GM12878 (cell line): ENCODE data around the gene PITPNM3. TPM values are rescaled to one million over a fixed set of nuclear protein-coding genes. Genes with fewer than 3 reads are reported as not detected.

Experiments used
- ATAC-seq: fragments of 200-7000 bp; cut with Tn5 transposase; 3 replicates; pipeline ENCODE4 v1.9.1; 2020; ENCODE audit warnings: mild to moderate bottlenecking, moderate library complexity
- BruUV-seq: library from RNA; stranded (reverse); fragments of 400-500 nt; replicated peaks from 2 replicates; lab custom pipeline; 2021; lab: Mats Ljungman, UMichigan
- CTCF ChIA-PET: fragments of 300-600 bp; sonication (Branson Sonifier 250); formaldehyde crosslinking; extraction: SDS; loops from one replicate; lab custom pipeline; 2021; ENCODE audit warnings: inconsistent platforms; lab: Yijun Ruan, JAX
- POLR2A ChIA-PET: fragments of 350-600 bp; formaldehyde crosslinking; extraction: SDS; loops from one replicate; lab custom pipeline; 2021; ENCODE audit warnings: inconsistent platforms; lab: Charles Lee
- RAD21 ChIA-PET: fragments of 300-600 bp; sonication (Branson Sonifier 250); formaldehyde crosslinking; loops from one replicate; lab custom pipeline; 2023; ENCODE audit warnings: antibody characterized with exemption; ENCODE audit not compliant: unreplicated experiment; lab: Charles Lee
- SMC1A ChIA-PET: fragments of 300-600 bp; sonication (Branson Sonifier 250); formaldehyde crosslinking; loops from one replicate; lab custom pipeline; 2023; ENCODE audit not compliant: unreplicated experiment, uncharacterized antibody; lab: Charles Lee
- DNase-seq: peaks from one replicate; pipeline ENCODE4 v3.0.0-alpha.2; 2011; ENCODE audit warnings: low read depth, low spot score
- FAIRE-seq: peaks from 3 replicates; lab custom pipeline; 2011; peaks lifted over from hg19 to GRCh38; lab: Jason Lieb, UNC
- H2AFZ ChIP-seq: 2 replicates; pipeline ENCODE4 v1.6.0; 2011; ENCODE audit warnings: low read depth, low read length, control low read depth; ENCODE audit not compliant: control insufficient read depth
- H3K27ac ChIP-seq: 2 replicates; pipeline ENCODE4 v1.5.1; 2011; ENCODE audit warnings: control low read depth; ENCODE audit not compliant: control insufficient read depth, insufficient read depth
- H3K27me3 ChIP-seq, 2 experiments: replicated peaks in 1 of 2; 2 replicates each; pipeline versions ENCODE4 v1.6.0 to v1.6.1; 2011; ENCODE audit warnings: low read length in 1 of 2; ENCODE audit not compliant: control insufficient read depth in 2 of 2, insufficient read depth in 2 of 2
- H3K36me3 ChIP-seq, 2 experiments: 2 replicates each; pipeline ENCODE4 v1.5.1; 2011; ENCODE audit warnings: low read length in 1 of 2; ENCODE audit not compliant: control insufficient read depth in 2 of 2, insufficient read depth in 2 of 2
- H3K4me1 ChIP-seq: 2 replicates; pipeline ENCODE4 v1.6.1; 2011; ENCODE audit warnings: mild to moderate bottlenecking, low read length, moderate library complexity, mixed read lengths; ENCODE audit not compliant: control insufficient read depth, insufficient read depth
- H3K4me2 ChIP-seq: 2 replicates; pipeline ENCODE4 v1.6.0; 2011; ENCODE audit warnings: control low read depth; ENCODE audit not compliant: control insufficient read depth, insufficient read depth
- H3K4me3 ChIP-seq: fragments of 200-600 bp; sonication (generic); 2 replicates; pipeline ENCODE4 v1.5.1; 2016
- H3K79me2 ChIP-seq: 2 replicates; pipeline ENCODE4 v1.6.0; 2011; ENCODE audit warnings: low read length; ENCODE audit not compliant: control insufficient read depth, insufficient read depth
- H3K9ac ChIP-seq: 2 replicates; pipeline ENCODE4 v1.8.0; 2011; ENCODE audit warnings: low read length, control low read depth, mixed read lengths; ENCODE audit not compliant: control insufficient read depth, insufficient read depth
- H3K9me3 ChIP-seq: replicated peaks from 3 replicates; pipeline ENCODE4 v1.5.1; 2011; ENCODE audit warnings: mild to moderate bottlenecking, low read length; ENCODE audit not compliant: control insufficient read depth, insufficient read depth
- H4K20me1 ChIP-seq: 2 replicates; pipeline ENCODE4 v1.6.0; 2011; ENCODE audit not compliant: control insufficient read depth, insufficient read depth
- FOS ChIP-seq: IDR thresholded peaks from 3 replicates; pipeline ENCODE4 v1.6.1; 2011; ENCODE audit warnings: borderline replicate concordance; ENCODE audit not compliant: insufficient read length; ENCODE audit errors: extremely low read depth
- KAT2A ChIP-seq: conservative IDR thresholded peaks from 2 replicates; pipeline ENCODE4 v1.6.1; 2011; ENCODE audit warnings: low read depth, low read length; ENCODE audit not compliant: control insufficient read depth
- MXI1 ChIP-seq: fragments of 150-350 bp; IDR thresholded peaks from 2 replicates; pipeline ENCODE4 v1.6.1; 2011; ENCODE audit warnings: low read depth, mild to moderate bottlenecking, inconsistent platforms, low read length, improper control_type of control experiment
- NFYB ChIP-seq: IDR thresholded peaks from 2 replicates; pipeline ENCODE4 v1.6.1; 2011; ENCODE audit warnings: low read depth, mild to moderate bottlenecking, low read length, improper control_type of control experiment, moderate library complexity; ENCODE audit not compliant: insufficient read depth
- NR2C1 ChIP-seq: fragments of 450-650 bp; IDR thresholded peaks from 2 replicates; pipeline ENCODE4 v1.6.1; 2017; ENCODE audit warnings: antibody characterized with exemption, mild to moderate bottlenecking, moderate library complexity
- POLR2AphosphoS5 ChIP-seq: IDR thresholded peaks from 2 replicates; pipeline ENCODE4 v1.6.1; 2011; ENCODE audit warnings: mild to moderate bottlenecking, low read length, inconsistent platforms
- RAD21 ChIP-seq: IDR thresholded peaks from 2 replicates; pipeline ENCODE4 v1.6.1; 2011; ENCODE audit warnings: mild to moderate bottlenecking, low read depth, low read length, moderate library complexity; ENCODE audit not compliant: insufficient read depth
- SIN3A ChIP-seq: IDR thresholded peaks from 2 replicates; pipeline ENCODE4 v1.6.1; 2012; ENCODE audit warnings: low read depth, low read length, improper control_type of control experiment
- SRF ChIP-seq, 2 experiments: IDR thresholded peaks; 2 replicates each; pipeline ENCODE4 v1.6.1; 2011; ENCODE audit warnings: low read depth in 2 of 2, low read length in 2 of 2, mild to moderate bottlenecking in 1 of 2, moderate library complexity in 1 of 2
- TCF3 ChIP-seq: IDR thresholded peaks from 2 replicates; pipeline ENCODE4 v1.6.1; 2012; ENCODE audit warnings: low read depth, mild to moderate bottlenecking, low read length, borderline replicate concordance; ENCODE audit not compliant: insufficient read depth
- YY1 ChIP-seq: IDR thresholded peaks from 2 replicates; pipeline ENCODE4 v1.6.1; 2011; ENCODE audit warnings: low read depth, mild to moderate bottlenecking, low read length
- ZZZ3 ChIP-seq: IDR thresholded peaks from 2 replicates; pipeline ENCODE4 v1.6.1; 2011; ENCODE audit warnings: low read depth; ENCODE audit not compliant: control insufficient read depth, insufficient read length
- WGBS: methylation state at CpG from one replicate; pipeline ENCODE4 v1.1.6; 2016; ENCODE audit warnings: low lambda C conversion rate; ENCODE audit not compliant: insufficient replicate concordance, insufficient coverage; ENCODE audit errors: missing lambda C conversion rate; 5-methylcytosine and 5-hydroxymethylcytosine counted together
- in situ Hi-C: fragments of 300-500 bp; cut with MboI; formaldehyde crosslinking; loops from 9 replicates; pipeline ENCODE4 v1.14.3; 2018; ENCODE audit warnings: mixed read lengths
- intact Hi-C: fragments of 100-400 bp; cut with micrococcal nuclease; formaldehyde crosslinking; loops from one replicate; pipeline ENCODE4 v1.14.2; 2022; ENCODE audit not compliant: unreplicated experiment
- polyA plus RNA-seq, 11 experiments: library from polyadenylated mRNA; depleted of rRNA in 4 of 11; unstranded in 6 of 11; stranded (reverse) in 5 of 11; fragments of >200 nt; fragmentation: Nextera tagmentation in 4 of 11; fragmentation: Illumina TruSeq in 1 of 11; extraction: Ambion mirVana in 4 of 11; extraction: Trizol in 1 of 11; gene quantifications; 1 replicate in 1 of 11; 2 replicates in 10 of 11; pipeline versions ENCODE4 v1.2.1 to v1.2.3, GENCODE V29; 2011 to 2016; ENCODE audit warnings: inconsistent platforms in 2 of 11, missing spikeins in 2 of 11, low read depth in 1 of 11
- total RNA-seq, 4 experiments: library from RNA; depleted of rRNA in 3 of 4; stranded (reverse); fragments of >200 nt in 3 of 4; fragmentation: Illumina TruSeq in 1 of 4; extraction: Trizol in 1 of 4; gene quantifications; 2 replicates each; pipeline versions ENCODE4 v1.2.1 to v1.2.3, GENCODE V29; 2013 to 2021
- TF ChIP-seq, protein P1 (sequence below): fragments of 450-650 bp; IDR thresholded peaks from 2 replicates; pipeline ENCODE4 v1.6.1; 2017; ENCODE audit warnings: mild to moderate bottlenecking, moderate library complexity
- TF ChIP-seq, protein P2 (sequence below): fragments of 450-650 bp; IDR thresholded peaks from 2 replicates; pipeline ENCODE4 v1.6.1; 2017; ENCODE audit warnings: mild to moderate bottlenecking
- TF ChIP-seq, protein P3 (sequence below): fragments of 150-350 bp; IDR thresholded peaks from 2 replicates; pipeline ENCODE4 v1.6.1; 2014; ENCODE audit warnings: mild to moderate bottlenecking, low read depth, low read length
- TF ChIP-seq, protein P4 (sequence below): fragments of 450-650 bp; IDR thresholded peaks from 2 replicates; pipeline ENCODE4 v1.6.1; 2014; ENCODE audit warnings: mild to moderate bottlenecking

PITPNM3 gene
- total and polyA plus RNA-seq, 10 of the 15 experiments (the other 5 are each of a cell fraction or from before 2014, with no cell fraction given) = 0.02 to 0.49 (median 0.19) TPM; not detected in 1

DNA sequence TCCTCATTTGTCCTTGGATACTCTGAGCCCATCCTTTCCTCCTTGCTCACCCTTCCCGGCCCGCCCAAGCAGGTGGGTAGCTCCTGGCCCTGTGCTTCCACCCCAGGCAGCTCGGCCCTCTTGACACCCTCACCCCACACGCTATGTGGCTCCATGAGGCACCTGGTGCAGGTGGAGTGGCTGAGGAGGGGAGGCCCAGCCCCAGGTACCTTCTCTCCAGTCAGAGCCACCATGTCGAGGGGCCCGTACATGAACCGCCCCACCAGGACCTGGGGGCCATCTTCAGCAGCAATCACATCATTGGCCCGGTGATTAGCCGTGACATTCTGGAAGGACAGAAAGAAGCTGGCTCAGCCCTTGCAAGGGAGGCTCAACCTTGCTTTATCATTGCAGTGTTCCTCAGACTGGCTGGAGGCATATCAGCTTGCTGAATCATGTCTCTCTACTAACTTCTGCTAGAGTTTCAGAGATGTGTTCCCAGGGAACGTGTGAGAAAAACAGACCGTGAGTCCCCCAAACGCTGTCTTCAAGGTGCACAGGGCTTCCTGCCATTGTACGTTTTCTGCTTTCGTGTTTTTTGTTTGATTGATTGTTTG lies 91.8 kb downstream of the PITPNM3 start:
- in situ Hi-C loops = no loop called here
- Histone ChIP-seq H3K4me3 (no peak overlapping the region), H3K27me3 (no peaks in the 10 kb centered on the region), H2AFZ (no peak overlapping the region), H3K9ac (no peak overlapping the region), H4K20me1 (no peaks in the 10 kb centered on the region), H3K27ac (no peak overlapping the region), H3K4me1 (peaks cover 12% of the 10 kb centered on the region), H3K79me2 (no peaks in the 10 kb centered on the region), H3K9me3 (no peaks in the 10 kb centered on the region), H3K36me3 (no peaks in the 10 kb centered on the region), H3K4me2 (no peak overlapping the region)
- no TSS peak for BruUV-seq
- ATAC-seq = no peak
- ChIA-PET SMC1A (no interaction called here), CTCF (no interaction called here), POLR2A (no interaction called here), RAD21 (interaction anchor here (0.6 kb wide), 2 partner anchors 359 to 1053 kb away, joined by 3 to 5 read pairs; no protein-coding TSS in a partner anchor)
- no peak for DNase-seq
- intact Hi-C loops = no loop called here
- no peak for FAIRE-seq
- WGBS = 51% methylated on average over 14 of the region's 14 CpGs
- TF ChIP-seq, protein P1, sequence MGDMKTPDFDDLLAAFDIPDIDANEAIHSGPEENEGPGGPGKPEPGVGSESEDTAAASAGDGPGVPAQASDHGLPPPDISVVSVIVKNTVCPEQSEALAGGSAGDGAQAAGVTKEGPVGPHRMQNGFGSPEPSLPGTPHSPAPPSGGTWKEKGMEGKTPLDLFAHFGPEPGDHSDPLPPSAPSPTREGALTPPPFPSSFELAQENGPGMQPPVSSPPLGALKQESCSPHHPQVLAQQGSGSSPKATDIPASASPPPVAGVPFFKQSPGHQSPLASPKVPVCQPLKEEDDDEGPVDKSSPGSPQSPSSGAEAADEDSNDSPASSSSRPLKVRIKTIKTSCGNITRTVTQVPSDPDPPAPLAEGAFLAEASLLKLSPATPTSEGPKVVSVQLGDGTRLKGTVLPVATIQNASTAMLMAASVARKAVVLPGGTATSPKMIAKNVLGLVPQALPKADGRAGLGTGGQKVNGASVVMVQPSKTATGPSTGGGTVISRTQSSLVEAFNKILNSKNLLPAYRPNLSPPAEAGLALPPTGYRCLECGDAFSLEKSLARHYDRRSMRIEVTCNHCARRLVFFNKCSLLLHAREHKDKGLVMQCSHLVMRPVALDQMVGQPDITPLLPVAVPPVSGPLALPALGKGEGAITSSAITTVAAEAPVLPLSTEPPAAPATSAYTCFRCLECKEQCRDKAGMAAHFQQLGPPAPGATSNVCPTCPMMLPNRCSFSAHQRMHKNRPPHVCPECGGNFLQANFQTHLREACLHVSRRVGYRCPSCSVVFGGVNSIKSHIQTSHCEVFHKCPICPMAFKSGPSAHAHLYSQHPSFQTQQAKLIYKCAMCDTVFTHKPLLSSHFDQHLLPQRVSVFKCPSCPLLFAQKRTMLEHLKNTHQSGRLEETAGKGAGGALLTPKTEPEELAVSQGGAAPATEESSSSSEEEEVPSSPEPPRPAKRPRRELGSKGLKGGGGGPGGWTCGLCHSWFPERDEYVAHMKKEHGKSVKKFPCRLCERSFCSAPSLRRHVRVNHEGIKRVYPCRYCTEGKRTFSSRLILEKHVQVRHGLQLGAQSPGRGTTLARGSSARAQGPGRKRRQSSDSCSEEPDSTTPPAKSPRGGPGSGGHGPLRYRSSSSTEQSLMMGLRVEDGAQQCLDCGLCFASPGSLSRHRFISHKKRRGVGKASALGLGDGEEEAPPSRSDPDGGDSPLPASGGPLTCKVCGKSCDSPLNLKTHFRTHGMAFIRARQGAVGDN = no peak
- TF ChIP-seq NR2C1 (no peak), POLR2AphosphoS5 (no peak), KAT2A (no peak), YY1 (no peak), TCF3 (no peak), RAD21 (no peak), NFYB (no peak), SRF (IDR thresholded peaks at IDR 0.05; ENCODE audit: low read depth in 2 of 2, low read length in 2 of 2) (no peak), SIN3A (no peak), ZZZ3 (no peak), FOS (no peak), MXI1 (no peak)
- TF ChIP-seq, protein P2, sequence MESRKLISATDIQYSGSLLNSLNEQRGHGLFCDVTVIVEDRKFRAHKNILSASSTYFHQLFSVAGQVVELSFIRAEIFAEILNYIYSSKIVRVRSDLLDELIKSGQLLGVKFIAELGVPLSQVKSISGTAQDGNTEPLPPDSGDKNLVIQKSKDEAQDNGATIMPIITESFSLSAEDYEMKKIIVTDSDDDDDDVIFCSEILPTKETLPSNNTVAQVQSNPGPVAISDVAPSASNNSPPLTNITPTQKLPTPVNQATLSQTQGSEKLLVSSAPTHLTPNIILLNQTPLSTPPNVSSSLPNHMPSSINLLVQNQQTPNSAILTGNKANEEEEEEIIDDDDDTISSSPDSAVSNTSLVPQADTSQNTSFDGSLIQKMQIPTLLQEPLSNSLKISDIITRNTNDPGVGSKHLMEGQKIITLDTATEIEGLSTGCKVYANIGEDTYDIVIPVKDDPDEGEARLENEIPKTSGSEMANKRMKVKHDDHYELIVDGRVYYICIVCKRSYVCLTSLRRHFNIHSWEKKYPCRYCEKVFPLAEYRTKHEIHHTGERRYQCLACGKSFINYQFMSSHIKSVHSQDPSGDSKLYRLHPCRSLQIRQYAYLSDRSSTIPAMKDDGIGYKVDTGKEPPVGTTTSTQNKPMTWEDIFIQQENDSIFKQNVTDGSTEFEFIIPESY = no peak
- TF ChIP-seq, protein P3, sequence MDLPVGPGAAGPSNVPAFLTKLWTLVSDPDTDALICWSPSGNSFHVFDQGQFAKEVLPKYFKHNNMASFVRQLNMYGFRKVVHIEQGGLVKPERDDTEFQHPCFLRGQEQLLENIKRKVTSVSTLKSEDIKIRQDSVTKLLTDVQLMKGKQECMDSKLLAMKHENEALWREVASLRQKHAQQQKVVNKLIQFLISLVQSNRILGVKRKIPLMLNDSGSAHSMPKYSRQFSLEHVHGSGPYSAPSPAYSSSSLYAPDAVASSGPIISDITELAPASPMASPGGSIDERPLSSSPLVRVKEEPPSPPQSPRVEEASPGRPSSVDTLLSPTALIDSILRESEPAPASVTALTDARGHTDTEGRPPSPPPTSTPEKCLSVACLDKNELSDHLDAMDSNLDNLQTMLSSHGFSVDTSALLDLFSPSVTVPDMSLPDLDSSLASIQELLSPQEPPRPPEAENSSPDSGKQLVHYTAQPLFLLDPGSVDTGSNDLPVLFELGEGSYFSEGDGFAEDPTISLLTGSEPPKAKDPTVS = no peak
- TF ChIP-seq, protein P4, sequence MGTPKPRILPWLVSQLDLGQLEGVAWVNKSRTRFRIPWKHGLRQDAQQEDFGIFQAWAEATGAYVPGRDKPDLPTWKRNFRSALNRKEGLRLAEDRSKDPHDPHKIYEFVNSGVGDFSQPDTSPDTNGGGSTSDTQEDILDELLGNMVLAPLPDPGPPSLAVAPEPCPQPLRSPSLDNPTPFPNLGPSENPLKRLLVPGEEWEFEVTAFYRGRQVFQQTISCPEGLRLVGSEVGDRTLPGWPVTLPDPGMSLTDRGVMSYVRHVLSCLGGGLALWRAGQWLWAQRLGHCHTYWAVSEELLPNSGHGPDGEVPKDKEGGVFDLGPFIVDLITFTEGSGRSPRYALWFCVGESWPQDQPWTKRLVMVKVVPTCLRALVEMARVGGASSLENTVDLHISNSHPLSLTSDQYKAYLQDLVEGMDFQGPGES = no peak
